ENCODE data around the gene APOM.
A peak's percentile ranks its signal among the peaks of the same experiment; 100 is the strongest.

The APOM gene

DNA sequence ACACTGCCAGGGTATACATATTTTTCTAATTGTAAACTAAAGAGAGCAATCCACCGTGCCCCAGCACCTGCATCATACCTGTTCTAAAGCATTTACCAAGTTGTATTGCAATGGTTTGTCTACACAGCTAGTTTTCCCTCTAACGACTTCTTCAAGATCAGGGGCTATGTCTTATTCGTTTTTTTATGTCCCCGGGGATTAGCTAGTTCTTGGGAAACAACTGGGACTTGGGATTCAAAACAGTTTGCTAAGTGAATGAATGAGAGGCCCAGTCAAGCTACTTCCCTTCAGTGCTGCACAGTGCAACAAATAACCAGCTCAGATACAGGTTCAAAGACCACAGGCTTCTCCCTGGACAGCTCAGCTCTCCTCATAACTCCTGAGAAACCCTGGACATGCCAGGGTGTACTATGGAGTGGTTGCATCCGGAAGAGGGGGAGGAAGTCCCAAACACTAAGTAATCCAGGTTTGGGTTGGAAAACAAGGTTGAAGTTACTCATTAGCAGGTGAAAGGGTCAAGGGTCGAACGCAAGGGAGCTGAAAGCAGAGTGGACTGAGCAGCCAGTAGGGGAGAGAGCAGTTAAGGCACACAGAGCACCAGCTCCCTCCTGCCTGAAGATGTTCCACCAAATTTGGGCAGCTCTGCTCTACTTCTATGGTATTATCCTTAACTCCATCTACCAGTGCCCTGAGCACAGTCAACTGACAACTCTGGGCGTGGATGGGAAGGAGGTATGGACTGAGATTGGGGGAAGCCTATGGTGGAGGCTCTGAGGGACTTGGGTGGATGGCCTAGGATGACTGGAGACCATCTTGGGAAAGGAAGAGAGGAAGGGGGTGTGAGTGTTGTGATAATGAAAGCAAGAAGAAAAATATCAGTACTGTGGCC lies at the start of gene APOM:
TSS of gene APOM (plus strand) at position 546 of the 889 bp plus-strand sequence. CDS start at position 619, 73 bp downstream.
- no peak for DNase-seq (ENCODE audit: extremely low read depth in 1 of 2, low read depth in 1 of 2)

DNA sequence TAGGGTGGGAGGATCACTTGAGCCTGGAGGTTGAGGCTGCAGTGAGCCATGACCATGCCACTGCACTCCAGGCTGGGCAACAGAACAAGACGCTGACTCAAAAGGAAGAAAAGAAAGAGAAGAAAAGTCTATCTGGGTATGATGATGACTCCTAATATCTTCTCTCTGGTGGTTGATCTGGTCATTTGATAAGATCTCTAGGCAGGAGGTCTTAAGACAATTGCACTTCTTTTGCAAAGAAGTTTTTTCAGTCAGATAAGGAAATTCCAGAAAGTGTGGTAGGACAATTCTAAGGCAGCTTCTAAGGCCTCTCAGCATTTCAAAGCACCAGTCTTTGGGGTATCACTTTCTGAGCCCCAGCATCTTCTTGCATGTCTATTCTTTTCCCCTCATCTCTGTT lies 48.4 kb upstream of the APOM start:
- no peak for DNase-seq (ENCODE audit: extremely low read depth in 1 of 2, low read depth in 1 of 2)

DNA sequence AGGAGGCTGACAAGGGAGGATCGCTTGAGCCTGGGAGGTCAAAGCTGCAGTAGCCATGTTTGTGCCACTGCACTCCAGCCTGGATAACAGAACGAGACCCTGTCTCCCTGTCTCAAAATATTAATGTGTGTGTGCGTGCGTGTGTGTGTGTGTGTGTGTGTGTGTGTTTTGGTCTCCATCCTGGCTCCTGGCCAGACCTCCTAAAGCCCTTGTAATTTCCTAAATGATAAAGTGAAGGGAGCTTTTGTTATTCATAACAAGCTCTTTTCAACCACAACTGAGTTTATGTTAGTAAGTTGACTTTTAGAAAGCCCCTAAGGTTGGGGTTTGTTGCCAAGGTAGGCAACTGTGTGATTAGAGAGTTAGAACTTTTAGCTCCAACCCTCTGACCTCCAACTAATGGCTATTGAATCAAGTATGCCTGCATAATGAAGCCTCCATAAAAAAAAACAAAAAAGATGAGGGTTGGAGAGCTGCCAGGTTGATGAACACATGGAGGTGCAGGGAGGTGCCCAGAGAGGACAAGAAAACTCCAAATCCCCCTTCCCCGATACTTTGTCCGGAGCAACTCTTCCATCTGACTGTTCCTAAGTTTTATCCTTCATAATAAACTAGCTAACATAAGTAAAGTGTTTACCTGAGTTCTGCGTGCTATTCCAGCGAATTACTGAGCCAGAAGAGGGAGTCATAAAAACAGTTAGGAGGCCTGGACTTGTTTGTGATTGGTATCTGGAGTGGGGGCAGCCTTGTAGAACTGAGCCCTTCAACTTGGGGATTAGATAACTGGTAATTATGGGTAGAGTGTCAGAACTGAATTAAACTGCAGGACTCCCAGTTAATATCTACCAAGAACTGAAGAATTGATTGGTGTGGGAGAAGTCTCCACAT lies 45.9 kb upstream of the APOM start:
- DNase-seq (ENCODE audit: extremely low read depth in 1 of 2, low read depth in 1 of 2) = no peak

DNA sequence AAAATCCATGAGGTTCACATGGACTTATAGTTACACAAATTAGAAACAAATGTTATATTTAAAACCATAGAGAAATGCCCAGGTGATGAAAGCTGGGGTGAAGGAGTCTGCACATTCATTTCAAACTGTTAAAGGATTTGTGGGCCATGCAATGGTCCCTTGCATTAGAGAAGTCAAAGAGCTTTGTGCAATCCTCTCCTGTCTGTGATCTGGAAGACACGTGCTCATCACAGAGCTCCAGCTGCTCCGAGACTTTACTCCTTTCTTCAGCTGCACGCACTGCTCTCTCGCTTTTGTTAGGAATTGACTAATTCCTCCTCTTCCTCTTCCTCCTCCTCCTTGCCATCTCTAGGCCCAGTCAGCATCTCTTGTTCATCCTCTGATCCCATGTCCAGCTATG lies 44.7 kb upstream of the APOM start:
- no peak for DNase-seq (ENCODE audit: extremely low read depth in 1 of 2, low read depth in 1 of 2)

DNA sequence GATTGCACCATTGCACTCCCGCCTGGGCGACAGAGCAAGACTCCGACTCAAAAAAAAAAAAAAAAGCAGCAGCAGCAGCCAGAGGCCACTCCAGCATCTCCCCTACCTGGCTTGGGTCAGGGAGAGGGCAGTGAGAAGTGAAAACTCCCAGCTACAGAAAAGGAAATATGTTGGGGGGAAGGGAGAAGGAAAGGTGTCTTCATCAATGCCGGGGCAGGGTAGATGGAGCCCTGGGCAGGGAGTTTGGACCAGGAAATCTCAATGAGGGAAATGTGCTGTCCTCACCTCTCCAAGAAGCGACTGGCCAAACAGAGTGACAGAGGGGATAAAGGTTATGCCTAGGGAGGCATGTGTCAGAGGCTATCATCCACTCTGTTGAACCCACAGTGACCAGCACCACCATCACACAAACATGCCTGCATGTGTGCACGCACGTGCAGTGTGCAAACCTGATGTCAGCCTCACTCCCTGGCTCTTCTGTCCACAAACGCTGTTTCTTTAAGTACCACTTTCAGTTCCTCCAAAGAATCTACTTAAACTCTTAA lies 41.5 kb upstream of the APOM start:
- DNase-seq (ENCODE audit: extremely low read depth in 1 of 2, low read depth in 1 of 2) = no peak

DNA sequence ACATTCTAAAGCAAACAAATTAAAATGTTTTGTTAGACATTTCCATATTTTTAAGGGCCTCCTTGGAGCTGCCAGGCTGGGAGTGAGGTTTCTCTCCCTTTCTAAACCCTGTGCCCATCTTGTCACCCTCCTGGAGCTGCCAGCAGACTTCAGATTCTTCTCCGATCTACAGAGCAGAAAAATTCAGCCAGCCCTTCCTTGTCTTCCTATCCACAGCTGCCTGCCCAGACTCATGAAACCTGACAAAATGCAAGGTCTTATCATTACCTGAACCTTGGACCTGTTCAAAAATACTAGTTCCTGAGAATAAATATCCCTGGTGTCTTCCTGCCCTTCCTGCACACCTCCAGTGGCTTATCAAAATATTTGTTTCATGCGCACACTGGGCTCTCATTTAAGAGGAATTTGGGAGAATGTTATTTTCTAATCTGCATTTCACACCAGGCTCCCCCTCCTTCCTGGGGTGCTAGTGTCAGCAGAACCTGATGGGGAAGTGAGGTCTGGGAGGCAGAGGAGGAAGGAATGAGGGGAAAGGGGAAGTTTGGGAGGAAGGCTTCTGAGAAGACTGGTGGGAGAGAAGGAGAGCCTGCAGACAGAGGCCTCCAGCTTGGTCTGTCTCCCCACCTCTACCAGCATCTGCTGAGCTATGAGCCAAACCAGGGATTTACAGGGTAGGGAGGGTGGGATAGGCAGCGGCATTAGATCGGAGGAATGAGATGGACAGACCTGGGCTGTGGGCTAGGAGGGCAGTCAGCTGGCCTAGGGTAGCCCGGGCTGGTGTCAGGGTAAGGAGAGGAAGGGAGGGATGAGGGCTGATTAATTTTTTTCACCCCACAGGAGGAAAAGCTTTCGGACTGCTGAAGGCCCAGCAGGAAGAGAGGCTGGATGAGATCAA lies 40.8 kb upstream of the APOM start, which contains the start of gene AIF1:
TSS of gene AIF1 (plus strand) at position 551 of the 895 bp plus-strand sequence. CDS start at position 647, 96 bp downstream.
- DNase-seq (ENCODE audit: extremely low read depth in 1 of 2, low read depth in 1 of 2) = no peak

DNA sequence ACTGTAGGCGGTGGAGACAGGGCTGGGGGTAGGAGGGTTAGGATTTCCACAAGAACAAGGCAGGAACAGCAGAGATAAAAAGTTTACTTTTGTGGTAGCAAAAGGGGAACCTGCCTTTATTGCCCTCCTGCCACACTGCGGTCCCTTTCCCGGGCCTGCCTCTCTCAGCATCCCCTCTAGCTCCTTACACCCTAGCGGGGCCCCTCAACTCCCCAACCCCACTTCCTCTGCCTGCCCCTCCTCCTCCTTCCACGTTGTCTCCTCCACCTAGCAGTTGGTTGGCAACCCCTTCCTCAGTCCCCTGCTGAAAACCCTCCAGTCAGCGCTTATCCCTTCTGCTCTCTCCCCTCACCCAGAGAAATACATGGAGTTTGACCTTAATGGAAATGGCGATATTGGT lies 39.9 kb upstream of the APOM start:
- DNase-seq (ENCODE audit: extremely low read depth in 1 of 2, low read depth in 1 of 2) = no peak

DNA sequence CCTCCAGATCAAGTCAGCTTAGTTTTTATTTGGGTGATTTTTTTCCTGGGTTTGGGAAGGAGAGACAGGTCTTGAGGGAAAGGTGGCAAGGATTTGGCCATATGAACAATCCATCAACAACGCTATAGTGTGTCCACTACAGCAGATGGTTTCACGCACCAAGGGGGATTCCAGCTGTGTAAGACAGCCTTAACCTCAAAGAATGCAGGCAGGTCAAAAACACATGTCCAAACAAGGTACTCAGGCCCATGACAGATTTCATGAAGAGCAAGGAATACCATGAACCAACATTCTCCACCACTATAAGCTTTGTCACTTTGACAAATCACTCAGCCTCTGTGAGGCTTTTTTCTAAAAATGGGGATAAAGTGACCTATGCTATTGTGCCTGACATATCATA lies 38.7 kb upstream of the APOM start:
- no peak for DNase-seq (ENCODE audit: extremely low read depth in 1 of 2, low read depth in 1 of 2)

DNA sequence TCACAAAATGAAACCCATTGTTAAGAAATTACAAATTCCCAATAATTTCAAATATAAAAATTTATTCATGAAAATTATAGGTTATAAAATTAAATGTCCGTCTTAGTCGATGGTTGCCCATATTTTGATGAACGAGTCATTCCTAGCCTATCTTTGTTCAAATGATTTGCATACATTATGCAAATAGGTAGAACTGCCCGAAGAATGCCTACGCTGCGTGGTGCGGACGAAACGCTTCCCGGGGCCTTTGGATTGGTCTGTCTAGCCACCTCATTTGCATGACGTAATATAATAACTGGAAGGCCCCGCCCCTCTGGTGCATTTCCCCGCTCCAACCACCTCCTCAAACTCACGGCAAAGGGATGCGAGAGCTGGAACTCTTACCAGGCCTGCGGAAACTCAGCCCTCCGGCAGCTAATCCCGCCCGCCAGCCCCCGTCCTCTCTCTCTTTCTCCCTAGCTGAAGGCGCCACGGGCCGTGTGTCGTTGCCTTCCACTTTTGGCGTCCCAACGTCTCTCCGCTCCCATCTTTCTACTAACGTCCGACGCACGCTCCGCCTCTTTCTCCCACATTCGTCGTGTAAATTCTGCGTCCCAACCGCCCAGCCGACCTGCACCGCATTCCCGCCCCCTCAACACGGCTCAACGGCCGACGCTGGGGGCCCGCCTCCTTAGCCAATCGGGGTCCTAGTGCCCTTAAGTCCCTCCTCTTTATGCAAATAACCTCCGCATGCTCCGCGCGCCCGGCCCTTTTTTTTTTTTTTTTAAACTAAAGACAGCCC lies 35.7 kb upstream of the APOM start:
- DNase-seq (ENCODE audit: extremely low read depth in 1 of 2, low read depth in 1 of 2) = peak; percentile 86 to 91

DNA sequence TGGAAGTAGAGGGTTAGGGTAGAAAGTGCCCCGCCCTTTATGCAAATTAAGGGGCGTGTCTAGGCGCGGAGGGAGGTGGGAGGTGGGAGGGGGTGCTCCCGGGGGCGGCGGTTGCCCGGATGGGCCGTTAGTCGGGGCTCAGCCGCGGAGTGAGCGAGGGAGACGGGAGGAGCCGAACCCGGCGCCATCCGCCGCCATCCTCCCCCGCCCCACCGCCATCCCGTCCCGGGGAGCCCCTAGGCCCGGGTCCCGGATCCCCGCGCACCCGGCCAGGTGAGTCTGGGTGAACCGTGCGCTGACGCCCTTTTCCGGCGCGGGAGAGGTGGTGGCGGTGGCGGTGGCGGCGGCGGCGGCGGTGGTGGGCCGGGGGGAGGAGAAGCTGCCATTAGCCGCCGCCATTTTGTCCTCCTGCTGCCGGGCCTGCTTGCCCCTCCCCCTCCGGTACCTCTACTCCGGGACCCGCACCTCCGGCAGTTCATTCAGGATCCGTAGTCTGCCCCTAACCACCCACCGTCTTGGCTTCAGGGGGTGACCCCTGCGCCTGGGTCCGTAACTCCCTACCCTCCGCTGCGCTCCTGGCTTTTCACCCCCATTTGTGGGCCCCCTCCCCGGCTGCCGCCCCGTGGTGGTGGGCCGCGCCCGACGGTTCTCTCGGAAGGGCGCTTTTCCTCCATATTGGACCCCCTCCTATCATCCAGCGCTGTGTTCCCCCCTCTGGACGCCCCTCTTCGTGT lies 34.9 kb upstream of the APOM start, which contains the start of gene PRRC2A:
TSS of gene PRRC2A (plus strand) at position 130 of the 734 bp plus-strand sequence. CDS start 2,075 bp downstream, outside the sequence.
- DNase-seq (ENCODE audit: extremely low read depth in 1 of 2, low read depth in 1 of 2) = peak in 1 of 2 donors; percentile 84

DNA sequence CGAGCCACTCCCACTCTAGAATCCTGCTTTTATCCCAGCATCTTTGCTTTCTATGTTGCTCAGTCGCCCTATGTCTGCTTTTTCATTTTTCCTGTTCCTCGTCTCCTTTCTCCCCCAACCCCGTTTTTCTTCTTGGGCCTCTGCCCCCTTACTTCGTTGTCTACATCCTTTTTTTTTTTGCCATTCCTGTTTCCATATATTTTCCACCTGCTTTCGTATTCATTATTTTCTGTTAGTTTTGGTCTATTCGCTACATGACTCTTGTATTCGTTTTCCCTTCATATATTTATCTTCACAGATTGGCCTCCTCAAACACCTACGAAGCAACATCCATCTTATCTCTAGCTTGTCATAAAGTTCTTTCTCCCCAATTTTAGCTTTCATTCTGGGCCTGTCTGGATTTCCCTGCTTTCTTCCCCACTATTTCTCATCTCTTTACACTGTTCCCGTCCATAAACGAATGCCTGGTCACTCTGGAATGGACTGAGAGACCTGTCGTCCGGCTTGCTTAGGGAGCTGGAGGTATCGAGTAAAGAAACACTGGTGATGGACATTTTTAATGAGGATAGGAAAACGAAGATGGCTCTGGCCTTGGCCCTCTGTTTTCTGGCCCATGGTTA lies 34.3 kb upstream of the APOM start:
- no peak for DNase-seq (ENCODE audit: extremely low read depth in 1 of 2, low read depth in 1 of 2)

DNA sequence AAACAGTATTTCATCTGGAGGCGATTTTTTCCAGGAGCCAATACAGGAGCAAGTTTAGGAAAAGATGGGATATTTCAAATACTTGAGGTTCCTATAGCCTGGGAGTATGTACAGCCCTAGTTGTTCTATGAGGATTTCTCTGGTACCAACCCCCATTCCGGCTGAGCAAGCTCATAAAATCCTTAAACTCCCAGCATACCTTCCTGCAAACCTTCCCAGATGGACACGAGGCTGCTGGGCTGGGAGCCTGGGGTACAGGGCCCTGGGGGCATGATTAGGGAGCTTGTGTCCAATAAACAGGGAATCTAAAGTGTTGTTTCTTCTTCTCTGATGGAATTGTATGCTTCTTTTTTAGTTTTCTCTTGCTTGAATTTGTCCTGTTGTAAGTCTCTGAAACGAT lies 33.7 kb upstream of the APOM start:
- no peak for DNase-seq (ENCODE audit: extremely low read depth in 1 of 2, low read depth in 1 of 2)

DNA sequence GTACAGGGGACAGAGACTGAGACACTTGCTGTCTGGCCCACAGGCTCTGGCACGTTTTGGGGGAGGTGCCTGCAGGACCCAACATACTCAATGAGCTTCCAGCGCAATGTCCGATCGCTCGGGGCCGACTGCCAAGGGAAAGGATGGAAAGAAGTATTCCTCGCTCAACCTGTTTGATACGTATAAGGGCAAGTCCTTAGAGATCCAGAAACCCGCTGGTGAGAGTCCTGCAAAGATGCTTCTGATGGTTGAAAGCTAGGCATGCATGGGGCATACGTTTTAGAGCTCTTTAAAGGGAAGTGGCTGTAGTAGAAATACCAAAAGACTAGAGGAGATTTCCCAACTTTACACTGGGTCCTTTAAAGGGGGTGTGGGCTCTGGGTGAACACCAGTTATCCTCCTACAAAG lies 33.0 kb upstream of the APOM start:
- DNase-seq (ENCODE audit: extremely low read depth in 1 of 2, low read depth in 1 of 2) = no peak

DNA sequence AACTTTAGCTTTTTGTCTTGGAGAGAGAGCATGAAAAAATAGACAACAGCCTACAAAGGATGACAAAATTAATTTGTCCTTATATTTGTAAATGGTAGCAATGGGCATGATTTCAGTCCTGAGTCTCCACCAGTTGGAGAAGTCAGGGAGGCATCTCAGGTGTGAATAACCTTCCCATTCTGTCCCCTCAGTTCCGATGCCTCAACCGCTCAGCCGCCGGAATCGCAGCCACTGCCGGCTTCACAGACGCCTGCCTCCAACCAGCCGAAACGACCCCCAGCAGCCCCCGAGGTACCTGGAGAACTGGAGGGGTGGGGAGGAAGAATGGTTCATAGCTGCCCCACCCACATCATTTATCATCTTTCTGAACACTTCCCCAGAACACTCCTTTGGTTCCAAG lies 31.6 kb upstream of the APOM start:
- no peak for DNase-seq (ENCODE audit: extremely low read depth in 1 of 2, low read depth in 1 of 2)

DNA sequence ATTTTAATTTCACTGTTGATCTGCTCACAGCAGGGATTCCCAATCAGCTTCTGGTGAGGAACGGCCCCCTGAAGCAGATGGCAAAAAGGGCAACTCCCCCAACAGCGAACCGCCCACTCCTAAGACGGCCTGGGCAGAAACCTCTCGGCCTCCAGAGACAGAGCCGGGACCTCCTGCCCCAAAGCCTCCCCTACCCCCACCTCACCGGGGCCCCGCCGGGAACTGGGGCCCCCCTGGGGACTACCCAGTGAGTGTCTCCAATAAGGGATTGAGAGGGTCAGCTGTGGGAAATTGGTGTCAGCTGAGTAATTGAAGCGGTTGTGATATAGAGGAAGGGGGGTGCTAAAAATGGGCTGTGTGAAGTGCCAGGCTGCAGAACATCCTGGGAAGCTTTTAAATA lies 28.7 kb upstream of the APOM start:
- no peak for DNase-seq (ENCODE audit: extremely low read depth in 1 of 2, low read depth in 1 of 2)

DNA sequence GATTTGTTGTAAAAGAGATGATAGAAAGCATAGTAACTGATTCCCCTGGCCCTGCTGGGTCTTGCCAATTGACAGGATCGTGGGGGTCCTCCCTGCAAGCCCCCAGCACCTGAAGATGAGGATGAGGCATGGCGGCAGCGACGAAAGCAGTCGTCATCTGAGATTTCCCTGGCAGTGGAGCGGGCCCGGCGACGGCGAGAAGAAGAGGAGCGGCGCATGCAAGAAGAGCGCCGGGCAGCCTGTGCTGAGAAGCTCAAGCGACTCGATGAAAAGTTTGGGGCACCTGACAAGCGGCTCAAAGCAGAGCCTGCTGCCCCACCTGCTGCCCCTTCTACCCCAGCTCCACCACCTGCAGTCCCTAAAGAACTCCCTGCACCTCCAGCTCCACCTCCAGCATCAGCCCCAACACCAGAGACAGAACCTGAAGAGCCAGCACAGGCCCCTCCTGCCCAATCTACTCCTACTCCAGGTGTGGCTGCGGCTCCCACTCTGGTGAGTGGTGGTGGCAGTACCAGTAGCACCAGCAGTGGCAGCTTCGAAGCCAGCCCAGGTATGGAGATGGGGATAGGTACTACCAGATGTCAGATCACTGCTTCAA lies 27.9 kb upstream of the APOM start:
- DNase-seq (ENCODE audit: extremely low read depth in 1 of 2, low read depth in 1 of 2) = no peak

DNA sequence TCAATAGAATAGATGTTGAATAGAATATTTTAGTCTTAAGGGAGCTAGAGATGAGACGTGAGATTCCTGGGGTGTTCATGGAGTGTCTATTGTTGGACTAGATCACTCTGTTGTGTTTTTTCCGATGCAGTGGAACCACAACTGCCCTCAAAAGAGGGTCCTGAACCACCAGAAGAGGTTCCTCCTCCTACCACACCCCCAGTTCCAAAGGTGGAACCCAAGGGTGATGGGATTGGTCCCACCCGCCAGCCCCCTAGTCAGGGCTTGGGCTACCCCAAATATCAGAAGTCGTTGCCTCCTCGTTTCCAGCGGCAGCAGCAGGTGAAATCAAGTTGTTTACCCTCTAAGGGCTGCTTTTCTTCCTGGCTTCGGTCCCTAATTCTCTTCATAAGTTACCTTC lies 26.7 kb upstream of the APOM start:
- no peak for DNase-seq (ENCODE audit: extremely low read depth in 1 of 2, low read depth in 1 of 2)

Measured in activated CD8-positive, alpha-beta memory T cell treated with anti-CD3 and anti-CD28 coated beads for 1 hour (primary cell).